Nephron progenitor cell (in vitro differentiated cells): Measurements from ENCODE around the gene MAN1C1.

Experiments
- DNase-seq: peaks from one replicate; pipeline ENCODE4 v3.0.0; 2021
- H3K27ac Mint-ChIP-seq: 2 replicates; pipeline ENCODE4 v1.8.0; 2021; ENCODE audit warnings: mild to moderate bottlenecking, moderate library complexity, mixed read lengths
- H3K27me3 Mint-ChIP-seq: 2 replicates; pipeline ENCODE4 v1.8.0; 2021; ENCODE audit warnings: mild to moderate bottlenecking, low read depth, mixed read lengths; ENCODE audit not compliant: poor library complexity
- H3K36me3 Mint-ChIP-seq: 2 replicates; pipeline ENCODE4 v1.8.0; 2021; ENCODE audit warnings: low read depth, mixed read lengths
- H3K4me1 Mint-ChIP-seq: 2 replicates; pipeline ENCODE4 v1.8.0; 2021; ENCODE audit warnings: mixed read lengths
- H3K4me3 Mint-ChIP-seq: 2 replicates; pipeline ENCODE4 v1.8.0; 2021; ENCODE audit warnings: mild to moderate bottlenecking, moderate library complexity, mixed read lengths
- H3K9me3 Mint-ChIP-seq: 2 replicates; pipeline ENCODE4 v1.8.0; 2021; ENCODE audit warnings: mild to moderate bottlenecking, moderate library complexity, mixed read lengths
- CTCF ChIP-seq: fragments of 200-600 bp; sonication (generic); IDR thresholded peaks from 2 replicates; pipeline ENCODE4 v1.5.0; 2021; ENCODE audit warnings: antibody characterized with exemption

MAN1C1 gene

GRCh38 chr1:25821112-25821476 is 204.5 kb downstream of the MAN1C1 start:
- no peak for DNase-seq
- Mint-ChIP-seq H3K36me3 (peaks cover 1% of the 10 kb centered on the region), H3K27ac (no peak overlapping the region), H3K9me3 (no peaks in the 10 kb centered on the region), H3K4me1 (peaks cover 42% of the 10 kb centered on the region), H3K27me3 (peaks cover 3% of the 10 kb centered on the region), H3K4me3 (peak overlapping the region; percentile 91)
- no peak for TF ChIP-seq CTCF

GRCh38 chr1:25821630-25822091 is 205.1 kb downstream of the MAN1C1 start:
- peaks cover 3% of the 10 kb centered on the region for H3K27me3 Mint-ChIP-seq
- no peak overlapping the region for H3K27ac Mint-ChIP-seq
- peaks cover 6% of the 10 kb centered on the region for H3K36me3 Mint-ChIP-seq
- no peaks in the 10 kb centered on the region for H3K9me3 Mint-ChIP-seq
- DNase-seq = no peak
- peak overlapping the region; percentile 91 for H3K4me3 Mint-ChIP-seq
- TF ChIP-seq CTCF = no peak
- peaks cover 42% of the 10 kb centered on the region for H3K4me1 Mint-ChIP-seq

GRCh38 chr1:25825605-25826004 is 209.0 kb downstream of the MAN1C1 start:
- DNase-seq = no peak
- peaks cover 18% of the 10 kb centered on the region for H3K4me1 Mint-ChIP-seq
- H3K36me3 Mint-ChIP-seq = peaks cover 31% of the 10 kb centered on the region
- no peak overlapping the region for H3K4me3 Mint-ChIP-seq
- H3K27me3 Mint-ChIP-seq = peaks cover 3% of the 10 kb centered on the region
- no peak for TF ChIP-seq CTCF
- H3K9me3 Mint-ChIP-seq = no peaks in the 10 kb centered on the region
- H3K27ac Mint-ChIP-seq = no peak overlapping the region

- Mint-ChIP-seq H3K9me3 (no peaks in the 10 kb centered on the region), H3K27ac (no peak overlapping the region), H3K36me3 (peaks cover 38% of the 10 kb centered on the region)
These were observed 210.0 kb downstream of the MAN1C1 start for GRCh38 chr1:25826571-25826970.

GRCh38 chr1:25828491-25828890 is 211.9 kb downstream of the MAN1C1 start:
- H3K4me3 Mint-ChIP-seq = no peak overlapping the region
- H3K4me1 Mint-ChIP-seq = no peaks in the 10 kb centered on the region
- DNase-seq = no peak

More at GRCh38 chr1:25826571-25826970, 210.0 kb downstream of the MAN1C1 start:
- TF ChIP-seq CTCF = no peak
- no peak for DNase-seq
- Mint-ChIP-seq H3K27me3 (peaks cover 3% of the 10 kb centered on the region), H3K4me3 (no peak overlapping the region), H3K4me1 (peaks cover 9% of the 10 kb centered on the region)

More at GRCh38 chr1:25828491-25828890, 211.9 kb downstream of the MAN1C1 start:
- no peak for TF ChIP-seq CTCF
- Mint-ChIP-seq H3K27ac (no peak overlapping the region), H3K36me3 (peaks cover 46% of the 10 kb centered on the region), H3K9me3 (no peaks in the 10 kb centered on the region), H3K27me3 (no peaks in the 10 kb centered on the region)
